Measurements from ENCODE around the gene SMIM13. TPM values are rescaled to one million over a fixed set of nuclear protein-coding genes. Genes with fewer than 3 reads are reported as not detected.

The SMIM13 gene
- total and polyA plus RNA-seq, 2 of the 4 experiments (the other 2 are of a cell fraction): 5.4 to 10.0 TPM

GRCh38 chr6:11123978-11124377, 30.3 kb downstream of the SMIM13 start:
- Histone ChIP-seq H3K9me1 (ENCODE audit: insufficient read depth, low read length) (peaks cover 7% of the 10 kb centered on the region), H3K27me3 (ENCODE audit: control insufficient read depth, insufficient read depth, low read length) (no peaks in the 10 kb centered on the region), H3K56ac (ENCODE audit: extremely low read depth, insufficient read depth, low read length) (no peak overlapping the region), H3K79me1 (ENCODE audit: low read depth in 1 of 2, low read length in 2 of 2) (peaks cover 38 to 70% of the 10 kb centered on the region in 2 experiments), H2BK20ac (ENCODE audit: low read depth, low read length) (no peak overlapping the region), H3K4me1 (ENCODE audit: control insufficient read depth, insufficient read depth, low read length) (peaks cover 2% of the 10 kb centered on the region), H4K8ac (ENCODE audit: low read depth in 2 of 2, low read length in 2 of 2) (no peak overlapping the region), H3K14ac (replicated peaks; ENCODE audit: low read depth, low read length) (no peak overlapping the region), H2BK120ac (ENCODE audit: low read depth, low read length) (no peak overlapping the region), H3K36me3 (ENCODE audit: control insufficient read depth, insufficient read depth, low read length) (no peaks in the 10 kb centered on the region), H2BK15ac (ENCODE audit: low read depth, low read length) (no peak overlapping the region), H3K4ac (ENCODE audit: low read depth, low read length) (no peak overlapping the region), H3K4me2 (ENCODE audit: low read depth, low read length) (no peak overlapping the region), H3K27ac (ENCODE audit: insufficient read depth, low read length) (no peak overlapping the region), H3K9me3 (ENCODE audit: control insufficient read depth, insufficient read depth, low read length) (no peaks in the 10 kb centered on the region), H2AK5ac (ENCODE audit: low read depth, low read length) (no peak overlapping the region), H4K91ac (ENCODE audit: insufficient read depth, low read depth, low read length) (no peak overlapping the region), H2BK5ac (ENCODE audit: low read depth, low read length, poor library complexity, severe bottlenecking) (no peak overlapping the region), H4K5ac (ENCODE audit: low read depth, low read length) (no peak overlapping the region), H3K23ac (ENCODE audit: low read depth, low read length) (no peak overlapping the region), H2AK9ac (replicated peaks; ENCODE audit: low read depth, low read length, poor library complexity) (no peak overlapping the region), H2AFZ (replicated peaks; ENCODE audit: low read length, poor library complexity) (no peak overlapping the region), H3K18ac (ENCODE audit: low read depth, low read length) (no peak overlapping the region), H3K9ac (ENCODE audit: low read depth, low read length) (no peak overlapping the region), H4K20me1 (ENCODE audit: insufficient read depth, low read length) (peaks cover 43% of the 10 kb centered on the region), H3K4me3 (ENCODE audit: insufficient read depth, low read depth, low read length) (no peak overlapping the region)
- TF ChIP-seq NFE2L2 (IDR thresholded peaks at IDR 0.05; ENCODE audit: low read depth, low read length) (no peak), CHD1 (IDR thresholded peaks at IDR 0.05; ENCODE audit: low read depth, low read length) (no peak), RCOR1 (IDR thresholded peaks at IDR 0.05; ENCODE audit: insufficient replicate concordance, low read length) (no peak), MAFK (IDR thresholded peaks at IDR 0.05; ENCODE audit: low read depth, low read length) (no peak), RAD21 (IDR thresholded peaks at IDR 0.05; ENCODE audit: low read length) (no peak), BHLHE40 (IDR thresholded peaks at IDR 0.05; ENCODE audit: low read depth, low read length) (no peak), POLR2A (IDR thresholded peaks at IDR 0.05; ENCODE audit: low read depth, low read length) (no peak), USF2 (IDR thresholded peaks at IDR 0.05; ENCODE audit: low read depth, low read length) (no peak), RFX5 (IDR thresholded peaks at IDR 0.05; ENCODE audit: low read depth, low read length) (no peak), MAZ (IDR thresholded peaks at IDR 0.05; ENCODE audit: borderline replicate concordance, low read depth, low read length) (no peak), CEBPB (IDR thresholded peaks at IDR 0.05; ENCODE audit: low read depth, low read length) (no peak)
- DNase-seq (no peak), ATAC-seq (ENCODE audit: low read depth) (no peak)
- no CpG with 5 or more reads among the region's 2 CpGs for WGBS, 2 experiments (ENCODE audit: extremely low coverage in 2 of 2, insufficient read length in 1 of 2)
- in situ Hi-C loops (cut with MboI; ENCODE audit: low sequenced_read_pairs) (no loop called here), dilution Hi-C loops (cut with HindIII; ENCODE audit: low sequenced_read_pairs, unreplicated experiment) (no loop called here), intact Hi-C loops (cut with micrococcal nuclease) (no loop called here)
- ChIA-PET POLR2A (ENCODE audit: unreplicated experiment) (no interaction called here), CTCF (interaction anchor here (0.5 to 1.3 kb wide), 4 partner anchors 13 to 32 kb away, joined by 3 to 4 read pairs (median 3); no protein-coding TSS in a partner anchor)
- no TSS peak for BruUV-seq (replicated peaks)
